T-helper 2 cell treated with Interferon-gamma antibody and Interleukin-4, amounts not matched to agents 100 ng/mL and 5 ng/mL, for 36 hours (primary cell): ENCODE data around the gene NR1D1. TPM values are rescaled to one million over a fixed set of nuclear protein-coding genes. Genes with fewer than 3 reads are reported as not detected.

ENCODE experiments used
- intact Hi-C: fragments of 100-400 bp; cut with micrococcal nuclease; formaldehyde crosslinking; loops from one replicate; pipeline ENCODE4 v1.15.1; 2023
- total RNA-seq: library from RNA; stranded (reverse); gene quantifications from 2 replicates; pipeline ENCODE4 v1.2.3, GENCODE V29; 2022

NR1D1 gene
- total RNA-seq, 1 donor from 2014 or later = 3.9 TPM

- intact Hi-C loops = no loop called here
Observed at GRCh38 chr17:40065769-40066510, 34.4 kb downstream of the NR1D1 start.

DNA sequence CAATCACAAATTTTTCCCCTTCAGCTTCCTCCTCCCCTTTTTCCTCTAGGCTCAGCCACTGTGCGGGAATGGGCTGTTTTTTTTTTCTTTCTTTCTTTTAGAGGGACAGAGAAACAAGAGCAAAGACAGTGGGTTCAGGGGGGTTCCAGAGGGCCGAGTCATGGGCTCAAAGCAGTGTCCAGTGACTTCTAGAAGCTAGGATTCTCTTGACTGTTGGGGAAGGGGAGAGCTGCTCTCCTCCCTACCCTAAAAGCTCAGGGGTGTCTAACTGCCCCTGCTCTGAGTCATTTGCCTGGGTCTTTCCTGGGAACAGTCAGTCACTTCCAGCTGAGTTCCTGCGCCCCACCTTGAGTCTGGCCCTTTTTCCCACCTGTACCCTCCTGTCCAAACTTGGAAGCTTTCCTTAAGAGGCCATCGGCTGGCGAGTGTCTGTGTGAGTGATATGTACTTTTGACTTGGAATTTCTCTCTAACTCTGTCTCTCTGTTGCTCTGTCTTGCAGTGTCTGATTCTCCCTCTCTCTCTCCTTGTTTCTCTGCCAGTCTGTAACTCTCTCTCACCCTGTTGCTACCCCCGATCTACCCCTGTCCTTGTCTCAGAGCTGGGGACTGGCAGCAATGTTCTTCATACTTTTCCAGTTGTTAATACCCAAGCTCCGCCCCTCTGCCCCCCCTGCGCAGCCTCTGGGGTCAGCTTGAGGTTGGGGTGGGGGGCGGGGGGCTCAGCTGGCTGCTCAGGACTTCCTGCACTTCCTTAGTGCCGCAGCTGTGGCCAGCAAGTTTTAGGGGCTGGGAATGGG, 35.2 kb downstream of the NR1D1 start:
- intact Hi-C loops = loop anchor here (5.0 kb wide), 1 partner anchor 32 kb away; no protein-coding TSS in a partner anchor

DNA sequence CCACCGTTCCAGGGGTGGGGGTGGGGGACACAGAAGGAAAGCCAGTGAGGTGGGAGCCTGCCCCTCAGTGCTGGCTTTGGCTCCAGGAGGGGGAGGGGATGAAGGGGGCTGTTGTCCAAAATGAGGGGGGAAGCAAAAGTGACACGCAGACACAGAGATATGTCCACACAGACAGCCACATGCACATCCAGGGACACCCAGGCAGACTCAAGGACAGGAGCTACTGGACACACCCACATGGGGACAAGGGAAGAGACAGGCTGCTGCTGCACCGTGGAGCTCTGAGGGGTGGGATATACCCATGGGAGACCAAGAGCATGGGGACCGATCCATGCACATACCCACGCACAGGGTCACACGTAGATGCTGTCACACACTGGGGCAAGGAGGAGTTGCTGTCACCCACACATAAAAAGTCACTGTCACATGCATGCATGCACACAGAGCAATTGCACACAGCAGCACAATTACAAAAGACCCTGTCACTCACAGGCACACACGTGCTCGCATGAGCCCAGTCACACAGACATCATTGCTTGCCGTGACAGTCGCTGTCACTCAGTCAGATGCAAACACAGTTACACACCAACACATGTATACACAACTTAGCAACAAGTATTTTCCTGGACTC, 36.4 kb downstream of the NR1D1 start:
- intact Hi-C loops = loop anchor here (2.0 to 5.0 kb wide), 2 partner anchors 33 to 47 kb away; no protein-coding TSS in a partner anchor

DNA sequence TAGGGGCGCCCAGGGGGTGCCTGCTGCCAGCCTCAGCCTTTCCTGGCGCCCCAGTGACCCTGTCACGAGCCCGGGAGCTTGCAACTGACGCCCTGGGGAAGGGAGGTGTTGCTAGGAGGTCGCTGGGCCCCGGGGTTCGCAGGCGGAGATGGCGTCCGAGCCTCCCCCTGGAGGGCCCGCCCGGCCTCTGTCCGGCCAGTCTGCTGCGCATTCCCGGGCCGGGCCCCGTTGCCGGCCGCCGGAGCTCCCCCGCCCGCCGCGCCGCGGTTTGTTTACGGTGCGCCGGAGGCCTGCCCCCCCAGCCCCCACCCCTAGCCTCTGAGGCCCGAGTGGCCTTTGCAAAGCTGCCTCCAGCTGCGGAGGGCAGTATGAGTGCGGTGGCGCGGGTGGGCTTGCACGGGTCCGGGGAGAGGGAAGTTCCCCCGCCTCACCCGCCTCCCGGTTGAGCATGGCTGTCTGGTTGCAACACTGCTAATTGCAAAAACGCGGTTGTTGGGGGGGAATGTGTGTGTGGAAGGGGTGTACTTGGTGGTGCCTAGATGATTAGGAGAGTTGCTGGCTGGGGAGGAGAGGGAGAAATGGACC, 37.1 kb downstream of the NR1D1 start:
- intact Hi-C loops = loop anchor here (2.0 to 5.0 kb wide), 2 partner anchors 34 to 48 kb away; no protein-coding TSS in a partner anchor

DNA sequence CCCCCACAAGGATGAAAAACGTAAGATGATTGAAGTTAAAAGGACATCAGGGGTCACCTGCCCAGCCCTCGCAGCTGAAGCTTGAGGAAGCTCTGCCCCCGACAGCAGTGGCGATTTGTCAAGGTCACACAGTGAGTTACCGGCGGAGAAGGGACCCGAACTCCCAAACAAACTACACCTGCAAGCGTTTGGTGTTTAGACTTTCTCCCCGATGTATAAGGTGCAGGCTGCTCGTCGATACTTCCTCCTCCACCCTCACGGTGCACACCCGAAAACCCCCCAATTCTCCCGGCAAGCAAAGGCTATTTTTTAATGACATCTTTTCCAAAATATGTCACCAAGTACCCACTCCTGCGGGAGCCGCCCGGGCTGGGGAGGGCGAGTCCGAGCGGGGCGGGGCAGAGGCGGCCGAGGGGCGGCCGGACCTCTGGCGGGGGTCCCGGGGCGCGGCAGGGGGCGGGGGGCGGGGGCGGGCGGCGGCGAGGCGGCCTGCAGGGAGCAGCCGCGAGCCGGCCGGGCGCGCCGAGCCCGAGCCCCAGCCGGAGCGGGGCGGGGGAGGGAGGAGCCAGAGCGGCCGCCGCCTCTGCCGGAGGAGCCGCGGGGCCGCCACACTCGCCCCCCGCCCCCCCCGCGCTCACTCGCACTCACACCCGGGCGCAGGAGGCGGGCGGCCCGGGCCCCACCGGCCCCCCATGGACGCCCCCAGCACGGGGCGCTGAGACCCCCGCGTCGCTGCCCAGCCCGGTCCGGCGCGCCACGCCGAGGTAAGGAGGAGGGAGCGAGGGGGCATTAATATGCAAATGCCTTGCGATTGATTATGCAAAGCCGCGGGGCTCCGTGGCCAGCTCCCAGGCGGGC, 37.8 kb downstream of the NR1D1 start, which contains the start of gene THRA:
Gene THRA (plus strand): TSS at position 637 of the 858 bp plus-strand sequence. CDS start 11,524 bp downstream, outside the sequence.
- intact Hi-C loops = loop anchor here (2.0 to 5.0 kb wide), 2 partner anchors 35 to 48 kb away; no protein-coding TSS in a partner anchor

- intact Hi-C loops = loop anchor here (2.0 to 5.0 kb wide), 2 partner anchors 36 to 49 kb away; no protein-coding TSS in a partner anchor
Observed at GRCh38 chr17:40061609-40062038, 38.8 kb downstream of the NR1D1 start.

DNA sequence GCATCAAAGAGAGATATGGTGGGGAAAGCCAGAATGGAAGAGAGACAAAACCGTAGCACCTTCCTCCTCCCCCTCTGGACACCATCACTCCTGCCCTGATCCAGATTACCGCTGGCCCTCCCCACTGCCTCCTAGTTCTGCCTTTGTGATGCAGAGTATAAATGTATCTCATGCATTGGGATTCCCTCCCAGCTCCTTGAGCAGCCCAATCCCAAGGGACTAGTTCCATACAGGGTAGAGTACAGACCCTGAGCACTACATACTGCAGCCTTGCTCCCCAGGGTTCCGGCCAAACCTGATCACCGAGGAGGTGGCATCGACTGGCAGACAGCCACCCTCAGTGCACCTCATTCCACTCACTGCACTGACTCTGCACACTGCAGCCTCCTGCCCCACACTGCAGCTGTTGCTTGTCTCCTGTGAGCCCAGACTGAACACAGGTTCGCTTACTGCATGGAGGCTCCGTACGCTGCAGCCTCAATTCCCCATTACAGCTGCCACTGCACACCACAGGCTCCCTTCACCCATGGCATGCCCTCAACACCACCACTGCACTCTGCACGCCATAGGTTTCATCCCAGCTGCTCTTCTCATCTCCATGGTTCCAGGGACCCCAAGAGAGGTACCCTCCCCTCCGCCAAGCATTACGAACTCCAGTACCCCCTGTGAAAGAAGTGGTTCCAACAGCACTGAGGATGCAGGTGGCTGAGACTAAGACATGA, 39.3 kb downstream of the NR1D1 start:
- intact Hi-C loops = loop anchor here (5.0 kb wide), 1 partner anchor 36 kb away; no protein-coding TSS in a partner anchor

DNA sequence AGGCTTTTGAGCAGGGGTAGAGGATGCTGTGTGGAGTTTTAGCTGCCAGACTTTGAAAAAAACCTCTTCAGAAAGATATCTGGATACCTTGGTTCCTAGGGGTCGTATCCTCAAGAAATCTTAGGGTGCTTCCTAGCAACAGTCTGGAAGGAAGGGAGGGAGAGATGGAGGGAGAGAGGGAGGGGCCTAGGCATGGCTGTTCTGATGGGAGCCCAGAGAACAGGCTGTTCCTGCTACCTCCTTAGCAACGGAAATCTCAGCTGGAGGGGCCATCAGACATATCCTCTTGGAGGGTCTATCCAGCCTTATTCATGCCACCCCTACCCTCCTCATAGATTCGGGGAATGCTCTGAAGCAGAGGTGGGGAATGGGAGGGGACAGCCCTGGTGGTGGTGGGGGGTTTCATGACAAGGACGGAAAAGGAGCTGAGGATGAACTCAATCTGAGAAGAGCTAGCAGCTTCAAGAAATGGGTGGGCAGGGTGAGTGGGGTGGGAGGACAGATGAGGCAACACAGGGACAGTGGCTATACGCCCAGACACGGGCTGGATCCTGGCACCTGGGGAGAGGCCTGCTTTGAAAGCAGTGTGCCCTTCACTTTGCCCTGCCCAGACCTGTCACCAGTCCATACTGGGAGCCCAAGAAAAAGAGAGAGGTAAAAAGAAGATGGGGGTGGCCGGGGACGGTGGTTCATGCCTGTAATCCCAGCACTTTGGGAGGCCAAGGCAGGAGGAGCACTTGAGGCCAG, 40.5 kb downstream of the NR1D1 start:
- intact Hi-C loops = loop anchor here (5.0 kb wide), 1 partner anchor 37 kb away; no protein-coding TSS in a partner anchor

GRCh38 chr17:40058865-40059264, 41.5 kb downstream of the NR1D1 start:
- intact Hi-C loops = no loop called here

- intact Hi-C loops = no loop called here
Observed at GRCh38 chr17:40058186-40058784, 42.1 kb downstream of the NR1D1 start.

DNA sequence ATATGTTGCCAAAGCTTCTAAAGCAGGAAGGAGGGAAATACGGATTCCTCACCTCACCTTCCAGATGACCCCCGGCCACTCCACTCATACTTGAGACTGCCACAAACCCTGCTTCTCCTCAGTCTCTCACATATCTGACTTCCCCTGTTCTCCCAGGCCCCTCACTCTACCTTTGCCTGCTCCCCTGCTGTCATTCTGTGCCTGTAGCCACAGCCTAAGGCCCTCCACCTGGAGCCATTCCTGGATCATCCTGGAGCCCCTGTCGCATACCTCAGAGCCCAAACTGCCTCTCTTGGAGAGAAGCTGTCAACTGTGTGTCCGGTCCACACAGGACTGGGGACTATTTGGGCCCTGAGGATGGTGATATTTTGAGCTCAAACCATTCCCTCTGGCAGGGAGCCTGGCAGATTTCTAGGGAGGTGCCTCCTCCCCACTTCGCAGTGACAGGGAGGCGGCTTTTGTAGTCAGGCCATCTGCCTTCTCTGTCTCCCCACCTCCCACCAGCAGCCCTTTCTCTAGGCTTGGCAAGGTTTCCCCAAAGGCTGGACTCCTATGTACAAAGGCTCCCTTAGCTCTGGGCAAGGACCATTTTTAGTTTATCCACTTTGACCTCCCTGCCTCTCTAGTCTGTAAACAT, 43.9 kb downstream of the NR1D1 start:
- intact Hi-C loops = no loop called here

Other genes with a start within 250 kb of the NR1D1 start
- 23.1 and 27.0 TPM in 2 replicates for gene IKZF3, start 236.3 kb downstream of the NR1D1 start, total RNA-seq
- gene ZPBP2, start 232.4 kb downstream of the NR1D1 start, total RNA-seq = not detected in 2 replicates
- gene GSDMB, start 182.0 kb downstream of the NR1D1 start, total RNA-seq = 53.4 and 55.8 TPM in 2 replicates
- 120 and 134 TPM in 2 replicates for gene ORMDL3, start 173.0 kb downstream of the NR1D1 start, total RNA-seq
- not detected in 2 replicates for gene LRRC3C, start 172.9 kb downstream of the NR1D1 start, total RNA-seq
- 0.59 and 1.6 TPM in 2 replicates for gene GSDMA, start 137.6 kb downstream of the NR1D1 start, total RNA-seq
- 125 and 132 TPM in 2 replicates for gene PSMD3, start 119.8 kb downstream of the NR1D1 start, total RNA-seq
- not detected in 2 replicates for gene CSF3, start 85.1 kb downstream of the NR1D1 start, total RNA-seq
- gene MED24, start 46.2 kb downstream of the NR1D1 start, total RNA-seq = 97.0 and 97.1 TPM in 2 replicates
- 4.5 and 4.6 TPM in 2 replicates for gene THRA, start 37.6 kb downstream of the NR1D1 start, total RNA-seq
- 85.2 and 87.5 TPM in 2 replicates for gene MSL1, start 21.4 kb upstream of the NR1D1 start, total RNA-seq
- 79.9 and 91.7 TPM in 2 replicates for gene CASC3, start 39.9 kb upstream of the NR1D1 start, total RNA-seq
- 7.4 and 7.8 TPM in 2 replicates for gene RAPGEFL1, start 76.9 kb upstream of the NR1D1 start, total RNA-seq
- 23.7 and 25.4 TPM in 2 replicates for gene WIPF2, start 118.7 kb upstream of the NR1D1 start, total RNA-seq
- 105 and 106 TPM in 2 replicates for gene CDC6, start 187.3 kb upstream of the NR1D1 start, total RNA-seq
- gene RARA, start 208.6 kb upstream of the NR1D1 start, total RNA-seq = 45.4 and 47.8 TPM in 2 replicates